HepG2 (cell line): Measurements from ENCODE around the gene CHST4. TPM values are rescaled to one million over a fixed set of nuclear protein-coding genes. Genes with fewer than 3 reads are reported as not detected.

Experiments used
- ESRRA ChIP-seq: sonication (generic); formaldehyde crosslinking; IDR thresholded peaks from 2 replicates; pipeline ENCODE4 v1.5.1; 2020; ENCODE audit warnings: mild to moderate bottlenecking, low read depth, missing genetic modification reagents
- GMEB1 ChIP-seq: sonication (generic); formaldehyde crosslinking; IDR thresholded peaks from 2 replicates; pipeline ENCODE4 v1.5.1; 2020; ENCODE audit warnings: missing genetic modification reagents, mild to moderate bottlenecking, borderline replicate concordance
- JDP2 ChIP-seq: sonication (generic); formaldehyde crosslinking; IDR thresholded peaks from 2 replicates; pipeline ENCODE4 v1.8.1; 2022; ENCODE audit warnings: missing genetic modification reagents, borderline replicate concordance
- SNRNP70 ChIP-seq: fragments of 200-400 bp; formaldehyde crosslinking; IDR thresholded peaks from 2 replicates; pipeline ENCODE4 v1.6.1; 2017; ENCODE audit warnings: mild to moderate bottlenecking, low read depth, low read length, moderate library complexity
- ZNF12 ChIP-seq: sonication (generic); formaldehyde crosslinking; IDR thresholded peaks from 2 replicates; pipeline ENCODE4 v1.5.0; 2020; ENCODE audit warnings: missing genetic modification reagents
- ZNF224 ChIP-seq: sonication (generic); formaldehyde crosslinking; IDR thresholded peaks from 2 replicates; pipeline ENCODE4 v1.5.0; 2020; ENCODE audit warnings: mild to moderate bottlenecking, missing genetic modification reagents
- ZNF280D ChIP-seq: sonication (generic); formaldehyde crosslinking; IDR thresholded peaks from 2 replicates; pipeline ENCODE4 v1.5.1; 2020; ENCODE audit warnings: mild to moderate bottlenecking, missing genetic modification reagents
- ZNF441 ChIP-seq: sonication (generic); formaldehyde crosslinking; IDR thresholded peaks from 2 replicates; pipeline ENCODE4 v1.7.0; 2021; ENCODE audit warnings: missing genetic modification reagents, borderline replicate concordance
- ZNF646 ChIP-seq: sonication (generic); formaldehyde crosslinking; IDR thresholded peaks from 2 replicates; pipeline ENCODE4 v1.9.0; 2021; ENCODE audit warnings: mild to moderate bottlenecking, missing genetic modification reagents
- ZNF678 ChIP-seq: sonication (generic); formaldehyde crosslinking; IDR thresholded peaks from 2 replicates; pipeline ENCODE4 v1.4.0; 2020; ENCODE audit warnings: mild to moderate bottlenecking, missing genetic modification reagents
- ZNF747 ChIP-seq: sonication (generic); formaldehyde crosslinking; IDR thresholded peaks from 2 replicates; pipeline ENCODE4 v1.8.1; 2023; ENCODE audit warnings: missing genetic modification reagents, mild to moderate bottlenecking, borderline replicate concordance
- ZSCAN21 ChIP-seq: sonication (generic); formaldehyde crosslinking; IDR thresholded peaks from 2 replicates; pipeline ENCODE4 v1.8.0; 2022; ENCODE audit warnings: mild to moderate bottlenecking, missing genetic modification reagents, moderate library complexity, borderline replicate concordance
- polyA plus RNA-seq, 8 experiments: library from polyadenylated mRNA; depleted of rRNA in 3 of 8; stranded (reverse) in 7 of 8; unstranded in 1 of 8; fragments of >200 nt; fragmentation: Illumina TruSeq in 4 of 8; extraction: Trizol in 4 of 8; gene quantifications; 2 replicates each; pipeline versions ENCODE4 v1.2.1 to v1.2.3, GENCODE V29; 2011 to 2016; ENCODE audit warnings: low read depth in 4 of 8, missing spikeins in 1 of 8, mixed read lengths in 1 of 8; ENCODE audit not compliant: insufficient read depth in 1 of 8
- total RNA-seq, 5 experiments: library from RNA; depleted of rRNA; stranded (reverse); fragments of >200 nt; fragmentation: Illumina TruSeq; extraction: Trizol; gene quantifications; 2 replicates each; pipeline ENCODE4 v1.2.3, GENCODE V29; 2016; ENCODE audit warnings: low read depth in 1 of 5
- TF ChIP-seq, protein P1 (sequence below): sonication (generic); formaldehyde crosslinking; IDR thresholded peaks from 2 replicates; pipeline ENCODE4 v1.4.0; 2020; ENCODE audit warnings: missing genetic modification reagents
- TF ChIP-seq, protein P2 (sequence below): sonication (generic); formaldehyde crosslinking; IDR thresholded peaks from 2 replicates; pipeline ENCODE4 v1.8.1; 2023; ENCODE audit warnings: mild to moderate bottlenecking, missing genetic modification reagents, borderline replicate concordance

CHST4 gene
- total and polyA plus RNA-seq, 2 of the 13 experiments (the other 11 are each of a cell fraction or from before 2014, with no cell fraction given): not detected

- TF ChIP-seq GMEB1 (CRISPR knock-in tag) (no peak), ZNF646 (CRISPR knock-in tag) (no peak), ZNF280D (CRISPR knock-in tag) (peak; percentile 94), ZNF678 (CRISPR knock-in tag) (no peak), ZSCAN21 (CRISPR knock-in tag) (no peak), ZNF12 (CRISPR knock-in tag) (no peak), ZNF224 (no peak), ZNF747 (CRISPR knock-in tag) (0 out of 2 replicates have a peak, but pooled peaks have one; percentile 23), SNRNP70 (no peak), ESRRA (CRISPR knock-in tag) (0 out of 2 replicates have a peak, but pooled peaks have one; percentile 35), ZNF441 (CRISPR knock-in tag) (no peak), JDP2 (CRISPR knock-in tag) (no peak)
- TF ChIP-seq, protein P1, sequence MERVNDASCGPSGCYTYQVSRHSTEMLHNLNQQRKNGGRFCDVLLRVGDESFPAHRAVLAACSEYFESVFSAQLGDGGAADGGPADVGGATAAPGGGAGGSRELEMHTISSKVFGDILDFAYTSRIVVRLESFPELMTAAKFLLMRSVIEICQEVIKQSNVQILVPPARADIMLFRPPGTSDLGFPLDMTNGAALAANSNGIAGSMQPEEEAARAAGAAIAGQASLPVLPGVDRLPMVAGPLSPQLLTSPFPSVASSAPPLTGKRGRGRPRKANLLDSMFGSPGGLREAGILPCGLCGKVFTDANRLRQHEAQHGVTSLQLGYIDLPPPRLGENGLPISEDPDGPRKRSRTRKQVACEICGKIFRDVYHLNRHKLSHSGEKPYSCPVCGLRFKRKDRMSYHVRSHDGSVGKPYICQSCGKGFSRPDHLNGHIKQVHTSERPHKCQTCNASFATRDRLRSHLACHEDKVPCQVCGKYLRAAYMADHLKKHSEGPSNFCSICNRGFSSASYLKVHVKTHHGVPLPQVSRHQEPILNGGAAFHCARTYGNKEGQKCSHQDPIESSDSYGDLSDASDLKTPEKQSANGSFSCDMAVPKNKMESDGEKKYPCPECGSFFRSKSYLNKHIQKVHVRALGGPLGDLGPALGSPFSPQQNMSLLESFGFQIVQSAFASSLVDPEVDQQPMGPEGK (CRISPR knock-in tag): 0 out of 2 replicates have a peak, but pooled peaks have one; percentile 4
- TF ChIP-seq, protein P2, sequence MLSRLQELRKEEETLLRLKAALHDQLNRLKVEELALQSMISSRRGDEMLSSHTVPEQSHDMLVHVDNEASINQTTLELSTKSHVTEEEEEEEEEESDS: no peak
Observed at GRCh38 chr16:71572497-71573116, 46.4 kb downstream of the CHST4 start (continued).
